Sigmoid colon (tissue), 4 donors: ENCODE results near the gene DIRAS2.
"Not testable (repeated sequence)": the region's sequence is repeated elsewhere in the genome, so short reads cannot be mapped to it uniquely, and the experiment has no call there.

Source experiments
- EP300 ChIP-seq, 4 donors: sonication (generic); formaldehyde crosslinking; IDR thresholded peaks; one replicate each; pipeline ENCODE4 v1.6.1; 2017; ENCODE audit warnings: antibody characterized with exemption in 4 of 4
- POLR2A ChIP-seq, 2 donors: fragments of 450-650 bp; IDR thresholded peaks; one replicate each; pipeline ENCODE4 v1.6.1; 2016; ENCODE audit warnings: antibody characterized with exemption in 2 of 2, mild to moderate bottlenecking in 2 of 2, moderate library complexity in 2 of 2
- POLR2AphosphoS5 ChIP-seq, 4 donors: sonication (generic); formaldehyde crosslinking; IDR thresholded peaks; one replicate each; pipeline ENCODE4 v1.6.1; 2017; ENCODE audit warnings: antibody characterized with exemption in 4 of 4
- TF ChIP-seq, protein P1 (sequence below), 4 experiments: fragments of 450-650 bp in 3 of 4; fragments of 200-600 bp in 1 of 4; IDR thresholded peaks; one replicate each; pipeline ENCODE4 v1.5.1; 2016 to 2019; ENCODE audit warnings: antibody characterized with exemption in 4 of 4, mild to moderate bottlenecking in 3 of 4, moderate library complexity in 2 of 4

DNA sequence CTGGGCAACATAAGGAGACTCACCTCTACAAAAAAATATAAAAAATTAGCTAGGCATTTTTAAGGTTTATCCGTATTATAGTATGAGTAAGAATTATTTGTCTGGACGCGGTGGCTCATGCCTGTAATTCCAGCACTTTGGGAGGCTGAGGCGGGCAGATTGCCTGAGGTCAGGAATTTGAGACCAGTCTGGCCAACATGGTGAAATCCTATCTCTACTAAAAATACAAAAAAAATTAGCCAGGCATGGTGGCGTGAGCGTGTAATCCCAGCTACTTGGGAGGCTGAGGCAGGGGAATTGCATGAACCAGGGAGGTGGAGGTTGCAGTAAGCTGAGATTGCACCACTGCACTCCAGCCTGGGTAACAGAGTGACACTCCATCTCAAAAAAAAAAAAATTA lies 14.3 kb upstream of the DIRAS2 start:
- TF ChIP-seq POLR2A, EP300, POLR2AphosphoS5 (IDR thresholded peaks at IDR 0.05): not testable (repeated sequence)
- TF ChIP-seq, protein P1, sequence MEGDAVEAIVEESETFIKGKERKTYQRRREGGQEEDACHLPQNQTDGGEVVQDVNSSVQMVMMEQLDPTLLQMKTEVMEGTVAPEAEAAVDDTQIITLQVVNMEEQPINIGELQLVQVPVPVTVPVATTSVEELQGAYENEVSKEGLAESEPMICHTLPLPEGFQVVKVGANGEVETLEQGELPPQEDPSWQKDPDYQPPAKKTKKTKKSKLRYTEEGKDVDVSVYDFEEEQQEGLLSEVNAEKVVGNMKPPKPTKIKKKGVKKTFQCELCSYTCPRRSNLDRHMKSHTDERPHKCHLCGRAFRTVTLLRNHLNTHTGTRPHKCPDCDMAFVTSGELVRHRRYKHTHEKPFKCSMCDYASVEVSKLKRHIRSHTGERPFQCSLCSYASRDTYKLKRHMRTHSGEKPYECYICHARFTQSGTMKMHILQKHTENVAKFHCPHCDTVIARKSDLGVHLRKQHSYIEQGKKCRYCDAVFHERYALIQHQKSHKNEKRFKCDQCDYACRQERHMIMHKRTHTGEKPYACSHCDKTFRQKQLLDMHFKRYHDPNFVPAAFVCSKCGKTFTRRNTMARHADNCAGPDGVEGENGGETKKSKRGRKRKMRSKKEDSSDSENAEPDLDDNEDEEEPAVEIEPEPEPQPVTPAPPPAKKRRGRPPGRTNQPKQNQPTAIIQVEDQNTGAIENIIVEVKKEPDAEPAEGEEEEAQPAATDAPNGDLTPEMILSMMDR (IDR thresholded peaks at IDR 0.05), result not testable (repeated sequence)
